NCI-H2107 (cell line): ENCODE measurements around the gene ELMOD1.

Source experiments
- DNase-seq: peaks from one replicate; lab custom pipeline; 2025; lab: John Stamatoyannopoulos, UW

The ELMOD1 gene

GRCh38 chr11:107646783-107647182 is 55.8 kb downstream of the ELMOD1 start:
- no peak for DNase-seq

- no peak for DNase-seq
Measured at GRCh38 chr11:107648242-107648641, 57.3 kb downstream of the ELMOD1 start.

GRCh38 chr11:107651672-107652071 is 60.7 kb downstream of the ELMOD1 start:
- no peak for DNase-seq

GRCh38 chr11:107653076-107653475 is 62.1 kb downstream of the ELMOD1 start:
- no peak for DNase-seq

GRCh38 chr11:107655602-107656001 is 64.7 kb downstream of the ELMOD1 start:
- no peak for DNase-seq

GRCh38 chr11:107659310-107659709 is 68.4 kb downstream of the ELMOD1 start:
- DNase-seq, result no peak

- DNase-seq, result no peak
Measured at GRCh38 chr11:107660066-107660465, 69.1 kb downstream of the ELMOD1 start.

- no peak for DNase-seq
Measured at GRCh38 chr11:107661656-107662055, 70.7 kb downstream of the ELMOD1 start.

GRCh38 chr11:107665018-107665417 is 74.1 kb downstream of the ELMOD1 start:
- DNase-seq, result no peak

- no peak for DNase-seq
Measured at GRCh38 chr11:107666911-107667613, 76.1 kb downstream of the ELMOD1 start.

GRCh38 chr11:107669191-107669740 is 78.3 kb downstream of the ELMOD1 start:
- DNase-seq, result no peak

- no peak for DNase-seq
Measured at GRCh38 chr11:107669893-107670601, 79.1 kb downstream of the ELMOD1 start.

- no peak for DNase-seq
Measured at GRCh38 chr11:107675902-107676301, 85.0 kb downstream of the ELMOD1 start.

- DNase-seq, result no peak
Measured at GRCh38 chr11:107676336-107677057, 85.5 kb downstream of the ELMOD1 start.

- DNase-seq, result no peak
Measured at GRCh38 chr11:107677924-107678631, 87.1 kb downstream of the ELMOD1 start.

GRCh38 chr11:107678632-107678971 is 87.7 kb downstream of the ELMOD1 start:
- no peak for DNase-seq

GRCh38 chr11:107679255-107680024 is 88.5 kb downstream of the ELMOD1 start:
- DNase-seq, result no peak

- no peak for DNase-seq
Measured at GRCh38 chr11:107682171-107682570, 91.2 kb downstream of the ELMOD1 start.

GRCh38 chr11:107682572-107682971 is 91.6 kb downstream of the ELMOD1 start:
- DNase-seq, result no peak

GRCh38 chr11:107683061-107683460 is 92.1 kb downstream of the ELMOD1 start:
- no peak for DNase-seq

- no peak for DNase-seq
Measured at GRCh38 chr11:107683807-107684206, 92.9 kb downstream of the ELMOD1 start.
